ENCODE measurements around the gene LRP1B. TPM values are rescaled to one million over a fixed set of nuclear protein-coding genes. Genes with fewer than 3 reads are reported as not detected.

LRP1B gene
- polyA plus RNA-seq, 1 donor from 2014 or later = 12.7 TPM

- Histone ChIP-seq H3F3A (ENCODE audit: insufficient read depth, low read length, poor library complexity, severe bottlenecking) (no peaks in the 10 kb centered on the region), H3K27ac (ENCODE audit: low read length) (no peak overlapping the region), H3K9me2 (ENCODE audit: insufficient read depth, low read length) (no peaks in the 10 kb centered on the region), H3K9me3 (ENCODE audit: low read length) (no peaks in the 10 kb centered on the region), H3K36me3 (ENCODE audit: insufficient read depth, low read length) (no peaks in the 10 kb centered on the region), H3K79me2 (replicated peaks; ENCODE audit: insufficient read depth, low read length) (no peaks in the 10 kb centered on the region), H3K9ac (ENCODE audit: low read length) (no peak overlapping the region), H4K20me1 (ENCODE audit: insufficient read depth) (no peaks in the 10 kb centered on the region), H3K4me2 (ENCODE audit: low read length) (no peak overlapping the region), H3K4me3 (ENCODE audit: low read length) (no peak overlapping the region), H2AFZ (ENCODE audit: low read depth, low read length) (no peak overlapping the region), H3K27me3 (ENCODE audit: insufficient read depth, low read depth, low read length) (no peaks in the 10 kb centered on the region)
- no peak for TF ChIP-seq TAF1 (IDR thresholded peaks at IDR 0.05; ENCODE audit: low read depth)
- TF ChIP-seq MXI1 (conservative IDR thresholded peaks at IDR 0.05; ENCODE audit: poor library complexity, severe bottlenecking) = no peak
- TF ChIP-seq SMC3 (conservative IDR thresholded peaks at IDR 0.05; ENCODE audit: poor library complexity) = no peak
- no peak for TF ChIP-seq RAD21 (conservative IDR thresholded peaks at IDR 0.05)
- no peak for TF ChIP-seq EZH2 (IDR thresholded peaks at IDR 0.05; ENCODE audit: borderline replicate concordance, insufficient read depth, low read length, poor library complexity, severe bottlenecking)
- TF ChIP-seq EP300 (conservative IDR thresholded peaks at IDR 0.05; ENCODE audit: poor library complexity, severe bottlenecking) = no peak
- no peak for TF ChIP-seq POLR2AphosphoS5 (IDR thresholded peaks at IDR 0.05)
- TF ChIP-seq REST (IDR thresholded peaks at IDR 0.05; ENCODE audit: borderline replicate concordance) = no peak
- TF ChIP-seq, protein P1, sequence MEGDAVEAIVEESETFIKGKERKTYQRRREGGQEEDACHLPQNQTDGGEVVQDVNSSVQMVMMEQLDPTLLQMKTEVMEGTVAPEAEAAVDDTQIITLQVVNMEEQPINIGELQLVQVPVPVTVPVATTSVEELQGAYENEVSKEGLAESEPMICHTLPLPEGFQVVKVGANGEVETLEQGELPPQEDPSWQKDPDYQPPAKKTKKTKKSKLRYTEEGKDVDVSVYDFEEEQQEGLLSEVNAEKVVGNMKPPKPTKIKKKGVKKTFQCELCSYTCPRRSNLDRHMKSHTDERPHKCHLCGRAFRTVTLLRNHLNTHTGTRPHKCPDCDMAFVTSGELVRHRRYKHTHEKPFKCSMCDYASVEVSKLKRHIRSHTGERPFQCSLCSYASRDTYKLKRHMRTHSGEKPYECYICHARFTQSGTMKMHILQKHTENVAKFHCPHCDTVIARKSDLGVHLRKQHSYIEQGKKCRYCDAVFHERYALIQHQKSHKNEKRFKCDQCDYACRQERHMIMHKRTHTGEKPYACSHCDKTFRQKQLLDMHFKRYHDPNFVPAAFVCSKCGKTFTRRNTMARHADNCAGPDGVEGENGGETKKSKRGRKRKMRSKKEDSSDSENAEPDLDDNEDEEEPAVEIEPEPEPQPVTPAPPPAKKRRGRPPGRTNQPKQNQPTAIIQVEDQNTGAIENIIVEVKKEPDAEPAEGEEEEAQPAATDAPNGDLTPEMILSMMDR (IDR thresholded peaks at IDR 0.05; ENCODE audit: poor library complexity, severe bottlenecking) = no peak
These were observed 224.1 kb downstream of the LRP1B start for GRCh38 chr2:141906678-141907077.

DNA sequence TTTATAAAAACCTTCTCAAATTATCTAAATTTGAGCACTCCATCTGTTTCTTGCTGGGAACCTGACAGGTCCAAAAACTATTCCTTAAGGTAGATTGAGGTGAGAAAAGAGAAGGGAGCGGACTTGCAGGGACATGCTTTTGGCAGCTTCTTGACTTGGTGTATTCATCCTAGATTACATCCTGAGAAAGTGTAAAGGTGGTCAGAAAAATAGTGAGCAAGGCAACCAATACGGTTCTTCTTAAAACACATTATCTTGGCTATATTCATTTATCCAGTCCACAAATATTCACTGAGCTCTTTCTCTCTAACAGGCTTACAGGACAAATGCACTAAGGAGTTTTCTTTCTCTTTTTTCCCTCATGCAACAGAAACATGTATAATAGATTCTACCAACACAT lies 230.0 kb downstream of the LRP1B start:
- Histone ChIP-seq H3K36me3 (ENCODE audit: insufficient read depth, low read length) (no peaks in the 10 kb centered on the region), H3K4me2 (ENCODE audit: low read length) (no peak overlapping the region), H3K79me2 (replicated peaks; ENCODE audit: insufficient read depth, low read length) (no peaks in the 10 kb centered on the region), H3K27ac (ENCODE audit: low read length) (no peak overlapping the region), H3F3A (ENCODE audit: insufficient read depth, low read length, poor library complexity, severe bottlenecking) (no peaks in the 10 kb centered on the region), H3K9me2 (ENCODE audit: insufficient read depth, low read length) (no peaks in the 10 kb centered on the region), H2AFZ (ENCODE audit: low read depth, low read length) (no peak overlapping the region), H4K20me1 (ENCODE audit: insufficient read depth) (no peaks in the 10 kb centered on the region), H3K4me3 (ENCODE audit: low read length) (no peak overlapping the region), H3K9ac (ENCODE audit: low read length) (no peak overlapping the region), H3K9me3 (ENCODE audit: low read length) (no peaks in the 10 kb centered on the region), H3K27me3 (ENCODE audit: insufficient read depth, low read depth, low read length) (no peaks in the 10 kb centered on the region)
- no peak for TF ChIP-seq REST (IDR thresholded peaks at IDR 0.05; ENCODE audit: borderline replicate concordance)
- TF ChIP-seq EZH2 (IDR thresholded peaks at IDR 0.05; ENCODE audit: borderline replicate concordance, insufficient read depth, low read length, poor library complexity, severe bottlenecking) = no peak
- TF ChIP-seq MXI1 (conservative IDR thresholded peaks at IDR 0.05; ENCODE audit: poor library complexity, severe bottlenecking) = no peak
- no peak for TF ChIP-seq SMC3 (conservative IDR thresholded peaks at IDR 0.05; ENCODE audit: poor library complexity)
- no peak for TF ChIP-seq RAD21 (conservative IDR thresholded peaks at IDR 0.05)
- no peak for TF ChIP-seq TAF1 (IDR thresholded peaks at IDR 0.05; ENCODE audit: low read depth)
- TF ChIP-seq, protein P1 (IDR thresholded peaks at IDR 0.05; ENCODE audit: poor library complexity, severe bottlenecking) = no peak
- no peak for TF ChIP-seq EP300 (conservative IDR thresholded peaks at IDR 0.05; ENCODE audit: poor library complexity, severe bottlenecking)
- no peak for TF ChIP-seq POLR2AphosphoS5 (IDR thresholded peaks at IDR 0.05)

Data from neural cell (in vitro differentiated cells).